ENCODE results near the gene BCLAF1.

GRCh38 chr6:136318676-136319075 lies 29.0 kb upstream of the BCLAF1 start:
- no peak for TF ChIP-seq CTCF (IDR thresholded peaks at IDR 0.05; ENCODE audit: insufficient read depth, low read length)
- no peak for TF ChIP-seq REST (IDR thresholded peaks at IDR 0.05; ENCODE audit: insufficient replicate concordance, low read depth)
- no peak for TF ChIP-seq SPI1 (IDR thresholded peaks at IDR 0.05; ENCODE audit: borderline replicate concordance, low read depth)
- no peak for TF ChIP-seq GABPA (IDR thresholded peaks at IDR 0.05; ENCODE audit: low read depth)

Data from HL-60 (cell line).